ENCODE data around the gene NRXN3.

Gene NRXN3

GRCh38 chr14:79465651-79466050 lies 1295.5 kb downstream of the NRXN3 start:
- TF ChIP-seq CTCF (IDR thresholded peaks at IDR 0.05; ENCODE audit: insufficient read depth, low read length, poor library complexity, severe bottlenecking) (no peak), EZH2phosphoT487 (conservative IDR thresholded peaks at IDR 0.05; ENCODE audit: low read length) (no peak)
- Histone ChIP-seq H3K9me3 (ENCODE audit: insufficient read depth, low read length) (no peaks in the 10 kb centered on the region), H4K20me1 (ENCODE audit: low read depth, low read length) (no peaks in the 10 kb centered on the region), H3K9me2 (replicated peaks; ENCODE audit: insufficient read depth, low read length) (no peaks in the 10 kb centered on the region), H3K4me3 (ENCODE audit: insufficient read depth, low read length, poor library complexity, severe bottlenecking) (no peak overlapping the region), H3K9ac (ENCODE audit: low read length) (no peak overlapping the region), H3K36me3 (ENCODE audit: low read length) (no peaks in the 10 kb centered on the region), H3F3A (ENCODE audit: insufficient read depth) (no peaks in the 10 kb centered on the region), H2AFZ (ENCODE audit: low read depth, low read length, severe bottlenecking) (no peak overlapping the region), H3K27me3 (ENCODE audit: low read length) (no peaks in the 10 kb centered on the region), H3K79me2 (ENCODE audit: insufficient read depth, low read length) (no peaks in the 10 kb centered on the region), H3K4me2 (ENCODE audit: low read depth, low read length, poor library complexity, severe bottlenecking) (no peak overlapping the region), H3K27ac (ENCODE audit: low read depth, low read length) (no peak overlapping the region)

GRCh38 chr14:79466938-79467527 lies 1296.9 kb downstream of the NRXN3 start:
- Histone ChIP-seq H3K9ac (ENCODE audit: low read length) (no peak overlapping the region), H3K27ac (ENCODE audit: low read depth, low read length) (no peak overlapping the region), H2AFZ (ENCODE audit: low read depth, low read length, severe bottlenecking) (no peak overlapping the region), H3K27me3 (ENCODE audit: low read length) (no peaks in the 10 kb centered on the region), H3K4me2 (ENCODE audit: low read depth, low read length, poor library complexity, severe bottlenecking) (no peak overlapping the region), H3K9me3 (ENCODE audit: insufficient read depth, low read length) (no peaks in the 10 kb centered on the region), H3F3A (ENCODE audit: insufficient read depth) (no peaks in the 10 kb centered on the region), H3K79me2 (ENCODE audit: insufficient read depth, low read length) (no peaks in the 10 kb centered on the region), H3K9me2 (replicated peaks; ENCODE audit: insufficient read depth, low read length) (no peaks in the 10 kb centered on the region), H4K20me1 (ENCODE audit: low read depth, low read length) (no peaks in the 10 kb centered on the region), H3K4me3 (ENCODE audit: insufficient read depth, low read length, poor library complexity, severe bottlenecking) (no peak overlapping the region), H3K36me3 (ENCODE audit: low read length) (no peaks in the 10 kb centered on the region)
- TF ChIP-seq EZH2phosphoT487 (conservative IDR thresholded peaks at IDR 0.05; ENCODE audit: low read length): no peak
- TF ChIP-seq CTCF (IDR thresholded peaks at IDR 0.05; ENCODE audit: insufficient read depth, low read length, poor library complexity, severe bottlenecking): no peak

- no peak overlapping the region for H3K4me2 ChIP-seq (ENCODE audit: low read depth, low read length, poor library complexity, severe bottlenecking)
- no peaks in the 10 kb centered on the region for H4K20me1 ChIP-seq (ENCODE audit: low read depth, low read length)
- H3K79me2 ChIP-seq (ENCODE audit: insufficient read depth, low read length): no peaks in the 10 kb centered on the region
- TF ChIP-seq CTCF (IDR thresholded peaks at IDR 0.05; ENCODE audit: insufficient read depth, low read length, poor library complexity, severe bottlenecking) (no peak), EZH2phosphoT487 (conservative IDR thresholded peaks at IDR 0.05; ENCODE audit: low read length) (no peak)
- no peaks in the 10 kb centered on the region for H3K9me3 ChIP-seq (ENCODE audit: insufficient read depth, low read length)
- H3K36me3 ChIP-seq (ENCODE audit: low read length): no peaks in the 10 kb centered on the region
- no peak overlapping the region for H3K9ac ChIP-seq (ENCODE audit: low read length)
- H3K9me2 ChIP-seq (replicated peaks; ENCODE audit: insufficient read depth, low read length): no peaks in the 10 kb centered on the region
- H3K27ac ChIP-seq (ENCODE audit: low read depth, low read length): no peak overlapping the region
- no peak overlapping the region for H3K4me3 ChIP-seq (ENCODE audit: insufficient read depth, low read length, poor library complexity, severe bottlenecking)
- H3F3A ChIP-seq (ENCODE audit: insufficient read depth): no peaks in the 10 kb centered on the region
- no peaks in the 10 kb centered on the region for H3K27me3 ChIP-seq (ENCODE audit: low read length)
- no peak overlapping the region for H2AFZ ChIP-seq (ENCODE audit: low read depth, low read length, severe bottlenecking)
Measured at GRCh38 chr14:79467835-79468234, 1297.7 kb downstream of the NRXN3 start.
